Endothelial cell of umbilical vein (primary cell): ENCODE data around the gene MCHR1. TPM values are rescaled to one million over a fixed set of nuclear protein-coding genes. Genes with fewer than 3 reads are reported as not detected.

Experiments
- BruUV-seq: library from RNA; stranded (reverse); fragments of 400-500 nt; replicated peaks from 2 replicates; lab custom pipeline; 2021; lab: Mats Ljungman, UMichigan
- CTCF ChIA-PET: fragments of 300-600, 350-600 bp; sonication (Branson Sonifier 250); formaldehyde crosslinking; loops from one replicate; lab custom pipeline; 2021; ENCODE audit warnings: antibody characterized with exemption, inconsistent platforms; lab: Charles Lee
- POLR2A ChIA-PET: fragments of 300-600, 350-600 bp; sonication (Branson Sonifier 250); formaldehyde crosslinking; loops from one replicate; lab custom pipeline; 2021; ENCODE audit warnings: antibody characterized with exemption, inconsistent platforms; lab: Charles Lee
- DNase-seq: peaks from one replicate; pipeline ENCODE4 v3.0.0-alpha.2; 2011; ENCODE audit warnings: low read depth, low spot score
- FAIRE-seq: peaks from 2 replicates; lab custom pipeline; 2011; peaks lifted over from hg19 to GRCh38; lab: Jason Lieb, UNC
- H2AFZ ChIP-seq: 2 replicates; pipeline ENCODE4 v1.6.0; 2012; ENCODE audit warnings: low read depth, low read length, control low read depth, inconsistent platforms
- H3K27ac ChIP-seq: 2 replicates; pipeline ENCODE4 v1.5.1; 2011; ENCODE audit warnings: low read depth, mild to moderate bottlenecking, control low read depth, low read length, moderate library complexity; ENCODE audit not compliant: insufficient read depth
- H3K27me3 ChIP-seq, 2 experiments: 2 replicates each; pipeline versions ENCODE4 v1.6.0 to v1.6.1; 2011; ENCODE audit warnings: low read length in 2 of 2, mixed read lengths in 1 of 2; ENCODE audit not compliant: control insufficient read depth in 2 of 2, insufficient read depth in 2 of 2
- H3K36me3 ChIP-seq, 2 experiments: 2 replicates in 1 of 2; 3 replicates in 1 of 2; pipeline ENCODE4 v1.5.1; 2011; ENCODE audit warnings: low read length in 2 of 2, mild to moderate bottlenecking in 1 of 2, moderate library complexity in 1 of 2; ENCODE audit not compliant: control insufficient read depth in 2 of 2, insufficient read depth in 2 of 2; ENCODE audit errors: extremely low read depth in 1 of 2
- H3K4me1 ChIP-seq: 3 replicates; pipeline ENCODE4 v1.5.1; 2011; ENCODE audit warnings: mild to moderate bottlenecking, low read length; ENCODE audit not compliant: control insufficient read depth, insufficient read depth; ENCODE audit errors: extremely low read depth
- H3K4me2 ChIP-seq: 2 replicates; pipeline ENCODE4 v1.6.1; 2011; ENCODE audit warnings: low read length, control low read depth, mixed read lengths; ENCODE audit not compliant: insufficient read depth
- H3K4me3 ChIP-seq, 3 experiments: fragments of 200-600 bp in 1 of 3; sonication (generic), shearing (Covaris generic) in 1 of 3; replicated peaks in 1 of 3; 2 replicates each; pipeline ENCODE4 v1.5.1; 2011 to 2016; ENCODE audit warnings: control low read depth in 3 of 3, low read length in 3 of 3, mild to moderate bottlenecking in 2 of 3, inconsistent platforms in 1 of 3, low read depth in 1 of 3, moderate library complexity in 1 of 3; ENCODE audit not compliant: insufficient read depth in 1 of 3
- H3K79me2 ChIP-seq: 2 replicates; pipeline ENCODE4 v1.6.0; 2012; ENCODE audit warnings: low read length, inconsistent platforms; ENCODE audit not compliant: control insufficient read depth, insufficient read depth
- H3K9ac ChIP-seq: replicated peaks from 2 replicates; pipeline ENCODE3; 2011; ENCODE audit warnings: low read length, control low read depth; ENCODE audit not compliant: insufficient read depth; ENCODE audit errors: extremely low read depth
- H3K9me1 ChIP-seq: replicated peaks from 3 replicates; pipeline ENCODE4 v1.6.0; 2011; ENCODE audit warnings: mild to moderate bottlenecking, low read length; ENCODE audit not compliant: control insufficient read depth, insufficient read depth; ENCODE audit errors: extremely low read depth
- H3K9me3 ChIP-seq: replicated peaks from 2 replicates; pipeline ENCODE4 v1.5.1; 2012; ENCODE audit warnings: low read length, inconsistent platforms; ENCODE audit not compliant: control insufficient read depth, insufficient read depth
- H4K20me1 ChIP-seq: replicated peaks from 2 replicates; pipeline ENCODE3; 2011; ENCODE audit warnings: mild to moderate bottlenecking, low read length; ENCODE audit not compliant: control insufficient read depth, insufficient read depth; ENCODE audit errors: extremely low read depth
- CTCF ChIP-seq, 2 donors: IDR thresholded peaks; 1 replicate in 1 of 2; 2 replicates in 1 of 2; pipeline ENCODE4 v1.5.1; 2011; ENCODE audit warnings: low read length in 2 of 2, mild to moderate bottlenecking in 2 of 2, moderate library complexity in 2 of 2, control low read depth in 1 of 2, inconsistent platforms in 1 of 2, low read depth in 1 of 2; ENCODE audit not compliant: insufficient read depth in 1 of 2; ENCODE audit errors: extremely low read depth in 1 of 2
- EZH2 ChIP-seq: IDR thresholded peaks from 2 replicates; pipeline ENCODE4 v1.6.1; 2012; ENCODE audit warnings: borderline replicate concordance, low read depth, mild to moderate bottlenecking, moderate library complexity, low read length, inconsistent platforms; ENCODE audit not compliant: severe bottlenecking
- FOS ChIP-seq: IDR thresholded peaks from 2 replicates; pipeline ENCODE4 v1.6.1; 2011; ENCODE audit warnings: mild to moderate bottlenecking, low read length, moderate library complexity, borderline replicate concordance; ENCODE audit not compliant: insufficient read depth
- GATA2 ChIP-seq: IDR thresholded peaks from 2 replicates; pipeline ENCODE4 v1.7.0; 2011; ENCODE audit warnings: low read depth, mild to moderate bottlenecking, moderate library complexity, mixed read lengths, low read length; ENCODE audit not compliant: insufficient read length, insufficient read depth
- JUN ChIP-seq: IDR thresholded peaks from 2 replicates; pipeline ENCODE4 v1.6.1; 2011; ENCODE audit warnings: borderline replicate concordance, low read depth; ENCODE audit not compliant: insufficient read length, insufficient read depth
- MAX ChIP-seq: IDR thresholded peaks from 2 replicates; pipeline ENCODE4 v1.6.1; 2011; ENCODE audit not compliant: insufficient read depth, insufficient read length
- MYC ChIP-seq: IDR thresholded peaks from one replicate; pipeline ENCODE4 v1.6.1; 2011; ENCODE audit warnings: mild to moderate bottlenecking, low read depth, low read length
- POLR2A ChIP-seq: IDR thresholded peaks from 2 replicates; pipeline ENCODE4 v1.6.1; 2012; ENCODE audit warnings: low read depth, mild to moderate bottlenecking, control low read depth, low read length
- POLR2AphosphoS5 ChIP-seq: IDR thresholded peaks from 2 replicates; pipeline ENCODE4 v1.6.1; 2012; ENCODE audit warnings: low read depth, mild to moderate bottlenecking, control low read depth, low read length, moderate library complexity; ENCODE audit not compliant: insufficient read depth
- dilution Hi-C: fragments of 300-500 bp; cut with MboI; formaldehyde crosslinking; loops from one replicate; pipeline ENCODE4 v1.15.0; 2019; ENCODE audit warnings: low sequenced_read_pairs; ENCODE audit not compliant: extremely low pct_ligation_motif_present
- intact Hi-C: fragments of 100-400 bp; cut with micrococcal nuclease; formaldehyde crosslinking; loops from one replicate; pipeline ENCODE4 v1.10.0; 2022
- polyA plus RNA-seq, 4 experiments: library from polyadenylated mRNA; depleted of rRNA in 3 of 4; stranded (reverse) in 3 of 4; unstranded in 1 of 4; fragments of >200 nt; gene quantifications; 2 replicates each; pipeline versions ENCODE4 v1.2.1 to v1.2.3, GENCODE V29; 2011 to 2012; ENCODE audit warnings: missing spikeins in 1 of 4
- total RNA-seq: library from RNA; stranded (reverse); gene quantifications from 2 replicates; pipeline ENCODE4 v1.2.3, GENCODE V29; 2021

MCHR1 gene
- total and polyA plus RNA-seq, 2 donors (not counting 3 experiments of a cell fraction or from before 2014, with no cell fraction given), result not detected

DNA sequence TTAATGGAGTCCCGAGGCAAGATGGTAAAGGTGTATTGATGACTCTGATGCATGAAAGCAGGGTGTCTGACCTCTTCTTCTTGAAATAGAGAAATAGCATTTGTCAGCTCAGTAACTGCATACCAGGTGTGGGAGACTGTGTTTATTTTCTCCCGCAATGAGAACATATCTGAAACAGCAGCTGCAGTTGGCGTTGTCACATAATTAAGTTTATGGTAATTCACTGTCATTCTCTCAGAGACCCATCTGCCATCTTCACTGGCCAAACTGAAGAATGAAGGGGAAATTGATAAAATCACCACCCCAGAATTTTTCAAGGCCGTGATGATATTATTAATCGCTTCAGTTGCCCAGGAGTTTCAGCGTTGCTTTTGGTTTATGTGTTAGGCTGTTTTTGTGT, 20.1 kb upstream of the MCHR1 start:
- H3K27me3 ChIP-seq, result no peaks in the 10 kb centered on the region
- no peaks in the 10 kb centered on the region for H4K20me1 ChIP-seq
- POLR2A ChIA-PET, result no interaction called here
- TF ChIP-seq POLR2A, result no peak
- TF ChIP-seq GATA2, result no peak
- no peak for TF ChIP-seq CTCF (IDR thresholded peaks at IDR 0.05; ENCODE audit: extremely low read depth in 1 of 2, insufficient read depth in 1 of 2, low read depth in 1 of 2, low read length in 2 of 2)
- no peak for TF ChIP-seq POLR2AphosphoS5
- no peak for TF ChIP-seq MYC
- no peak for TF ChIP-seq MAX
- no peak for TF ChIP-seq EZH2
- TF ChIP-seq FOS, result no peak
- no peak for TF ChIP-seq JUN
- no peak overlapping the region for H3K4me3 ChIP-seq
- no TSS peak for BruUV-seq
- H2AFZ ChIP-seq, result no peak overlapping the region
- FAIRE-seq (no peak), DNase-seq (no peak)
- intact Hi-C loops, result no loop called here
- no peaks in the 10 kb centered on the region for H3K79me2 ChIP-seq
- dilution Hi-C loops, result no loop called here
- no peak overlapping the region for H3K9ac ChIP-seq
- H3K4me1 ChIP-seq, result peaks cover 2% of the 10 kb centered on the region
- H3K4me2 ChIP-seq, result no peak overlapping the region
- no peaks in the 10 kb centered on the region for H3K36me3 ChIP-seq
- no peaks in the 10 kb centered on the region for H3K9me1 ChIP-seq
- CTCF ChIA-PET, result no interaction called here
- no peaks in the 10 kb centered on the region for H3K9me3 ChIP-seq
- no peak overlapping the region for H3K27ac ChIP-seq
